Stimulated activated CD8-positive, alpha-beta memory T cell treated with anti-CD3 and anti-CD28 coated beads, Interleukin-7, amount 100 ng/mL, for 24 hours (primary cell): ENCODE results near the gene SLC9C1.
"Not testable (repeated sequence)": the region's sequence is repeated elsewhere in the genome, so short reads cannot be mapped to it uniquely, and the experiment has no call there.

Experiments
- DNase-seq: peaks from one replicate; pipeline ENCODE4 v3.0.0-alpha.2; 2020; ENCODE audit warnings: low read depth

SLC9C1 gene

DNA sequence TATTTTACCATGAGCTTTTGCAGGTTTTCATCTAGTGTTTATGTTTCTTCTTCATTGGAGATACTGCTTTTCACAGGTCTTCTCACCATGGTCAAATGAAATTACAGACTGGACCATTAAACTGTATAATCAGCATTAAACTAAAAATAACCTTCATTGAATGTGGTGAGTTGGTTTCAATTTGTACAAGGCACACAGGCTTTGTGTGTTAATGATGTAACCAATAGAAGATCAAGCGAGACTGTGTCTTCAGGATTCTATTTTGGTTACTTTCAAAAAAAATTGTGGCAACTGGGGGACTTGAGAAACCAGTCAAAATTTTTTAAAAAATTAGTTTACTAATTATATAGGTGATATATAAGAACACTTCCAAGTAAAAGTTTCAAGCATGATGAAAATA lies 106.7 kb downstream of the SLC9C1 start:
- DNase-seq, result no peak

DNA sequence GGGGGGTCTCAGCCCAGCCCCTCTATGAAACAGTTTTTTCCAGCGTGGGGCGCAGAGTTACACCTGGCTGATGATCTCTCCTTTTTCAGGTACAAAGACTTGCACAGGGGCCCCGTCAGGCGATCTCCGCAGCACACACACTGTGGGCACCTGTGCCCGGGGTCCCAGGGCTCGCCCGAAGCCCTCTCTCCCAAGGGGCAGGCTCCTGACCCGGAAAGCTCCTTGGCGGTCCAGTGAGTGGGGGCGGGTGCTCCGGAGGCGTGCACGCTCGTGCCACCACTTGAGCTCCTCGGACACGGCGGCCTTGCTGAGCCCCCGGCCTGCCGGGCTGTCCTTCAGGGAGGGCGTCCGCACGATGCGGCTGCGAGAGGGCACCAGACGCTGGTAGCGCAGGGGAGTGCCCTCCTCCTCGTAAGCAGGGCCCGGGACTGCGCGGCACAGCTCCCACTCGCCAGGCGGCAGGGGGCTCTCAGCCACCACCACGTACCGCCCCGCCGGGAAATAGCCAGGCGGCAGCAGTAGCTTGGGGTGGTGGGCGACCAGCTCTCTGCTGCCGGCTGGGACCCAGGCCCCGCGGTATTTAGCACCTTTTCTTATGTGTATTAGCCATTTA lies 108.5 kb downstream of the SLC9C1 start:
- not testable (repeated sequence) for DNase-seq

DNA sequence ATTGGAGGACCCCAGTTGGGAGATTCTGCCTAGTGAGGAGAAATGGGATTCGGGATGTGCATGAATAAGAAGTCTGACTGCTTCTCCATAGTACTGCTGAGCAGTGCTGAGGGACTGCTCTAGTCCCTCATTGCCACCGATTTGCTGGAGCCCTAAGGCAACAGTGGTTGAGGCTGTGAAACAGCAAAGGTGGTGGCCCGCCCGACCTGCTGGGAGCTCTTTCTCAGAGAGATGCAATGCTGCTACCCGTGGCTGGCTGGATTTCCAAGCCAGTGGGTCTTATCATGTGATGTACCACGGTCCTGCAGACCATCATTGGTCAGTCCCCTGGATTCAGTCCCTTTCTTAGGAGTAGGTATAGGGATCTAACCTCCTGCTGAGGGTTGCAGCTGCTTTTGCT lies 118.4 kb downstream of the SLC9C1 start:
- no peak for DNase-seq

DNA sequence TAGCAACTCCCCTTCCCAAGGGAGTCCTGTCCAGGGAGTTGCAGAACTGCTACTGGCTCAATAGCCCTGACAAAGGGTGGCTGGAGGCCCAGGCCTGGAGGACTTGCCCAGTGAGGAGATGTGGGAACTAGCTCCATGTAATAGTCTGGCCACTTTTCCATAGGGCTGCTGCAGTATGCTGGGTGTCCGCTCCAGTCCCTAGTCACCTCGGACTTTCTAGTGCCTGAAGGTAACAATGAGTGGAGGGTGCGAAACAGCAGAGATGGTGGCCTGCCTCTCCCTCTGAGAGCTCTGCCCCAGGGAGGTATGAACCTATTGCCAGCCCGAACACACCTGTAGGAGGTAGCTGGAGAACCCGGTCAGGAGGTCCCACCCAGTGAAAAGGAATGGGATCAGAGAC lies 119.0 kb downstream of the SLC9C1 start:
- DNase-seq, result no peak

DNA sequence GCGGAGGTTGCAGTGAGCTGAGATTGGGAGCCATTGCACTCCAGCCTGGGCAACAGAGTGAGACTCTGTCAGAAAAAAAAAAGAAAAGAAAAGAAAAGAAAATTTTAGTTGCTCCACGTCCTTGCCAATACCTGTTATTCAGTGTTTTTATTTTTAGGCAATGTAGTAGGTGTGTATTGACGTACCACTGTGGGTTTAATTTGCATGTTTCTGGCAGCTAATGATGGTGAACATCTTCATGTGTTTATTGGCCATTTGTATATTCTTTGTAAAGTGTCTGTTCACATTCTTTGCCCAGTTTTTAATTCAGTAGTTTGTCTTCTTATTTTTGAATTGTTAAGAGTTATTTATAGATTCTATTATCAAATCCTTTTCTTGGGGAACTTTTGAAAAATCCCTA lies 122.9 kb downstream of the SLC9C1 start:
- DNase-seq, result no peak

DNA sequence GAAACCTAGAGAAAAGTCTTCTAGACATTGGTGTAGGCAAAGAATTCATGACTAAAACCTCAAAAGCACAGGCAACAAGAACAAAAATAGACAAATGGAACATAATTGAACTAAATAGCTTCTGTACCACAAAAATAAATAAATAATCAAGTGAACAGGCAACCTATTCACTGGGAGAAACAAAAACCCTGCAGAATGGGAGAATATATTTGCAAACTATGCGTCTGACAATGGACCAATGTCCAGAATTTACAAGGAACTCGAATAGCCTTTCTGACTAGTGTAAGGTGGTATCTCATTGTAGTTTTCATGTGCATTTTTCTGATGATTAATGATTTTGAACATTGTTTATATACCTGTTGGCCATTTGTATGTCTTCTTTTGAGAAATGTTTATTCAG lies 124.0 kb downstream of the SLC9C1 start:
- DNase-seq, result no peak

DNA sequence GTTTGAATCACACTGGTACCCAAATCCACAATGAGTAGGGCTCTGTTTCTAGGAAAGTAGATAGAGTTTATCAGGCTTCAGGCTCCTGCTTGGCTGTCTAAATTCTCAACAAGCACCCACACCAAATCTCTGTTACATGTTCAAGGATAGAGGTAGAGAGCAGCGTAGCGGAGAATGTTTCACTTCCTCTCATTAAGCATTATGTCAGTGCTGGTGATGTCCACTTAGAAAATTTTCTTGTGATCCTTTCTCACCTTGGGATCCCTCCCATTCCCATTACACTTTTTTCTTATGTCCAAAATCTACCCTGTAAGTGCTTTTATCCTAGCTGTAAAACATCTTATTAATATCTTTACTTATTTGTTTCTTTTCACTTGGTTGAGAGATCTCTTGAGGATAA lies 126.3 kb downstream of the SLC9C1 start:
- DNase-seq, result no peak

DNA sequence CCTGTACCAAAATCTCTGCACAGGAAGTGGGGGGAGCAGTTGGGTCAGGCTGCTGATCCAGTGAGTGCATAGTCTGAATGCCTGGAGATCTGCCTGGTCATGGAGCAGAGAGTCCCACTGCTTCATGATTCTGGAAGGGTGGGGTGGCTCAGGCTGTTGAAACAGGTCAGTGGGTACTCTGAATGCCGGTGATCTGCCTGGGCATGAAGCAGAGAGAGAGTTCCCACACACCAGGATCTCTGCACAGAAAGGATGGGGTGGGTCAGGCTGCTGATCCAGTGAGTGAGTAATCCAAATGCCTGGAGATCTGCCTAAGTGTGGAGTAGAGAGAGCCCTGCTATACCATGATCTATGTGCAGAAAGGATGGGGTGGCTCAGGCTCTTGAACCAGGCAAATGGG lies 144.9 kb downstream of the SLC9C1 start:
- no peak for DNase-seq

DNA sequence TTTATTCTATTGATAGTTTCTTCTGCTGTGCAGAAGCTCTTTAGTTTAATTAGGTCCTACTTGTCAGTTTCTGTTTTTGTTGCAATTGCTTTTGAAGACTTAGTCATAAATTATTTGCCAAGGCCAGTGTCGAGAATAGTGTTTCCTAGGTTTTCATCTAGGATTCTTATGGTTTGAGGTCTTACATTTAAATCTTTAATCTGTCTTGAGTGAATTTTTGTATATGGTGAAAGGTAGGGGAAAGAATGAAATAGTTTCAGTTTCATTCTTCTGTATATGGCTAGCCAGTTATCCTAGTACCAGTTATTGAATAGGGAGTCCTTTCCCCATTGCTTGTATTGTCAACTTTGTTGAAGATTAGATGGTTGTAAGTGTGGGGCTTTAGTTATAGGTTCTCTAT lies 150.3 kb downstream of the SLC9C1 start:
- no peak for DNase-seq

DNA sequence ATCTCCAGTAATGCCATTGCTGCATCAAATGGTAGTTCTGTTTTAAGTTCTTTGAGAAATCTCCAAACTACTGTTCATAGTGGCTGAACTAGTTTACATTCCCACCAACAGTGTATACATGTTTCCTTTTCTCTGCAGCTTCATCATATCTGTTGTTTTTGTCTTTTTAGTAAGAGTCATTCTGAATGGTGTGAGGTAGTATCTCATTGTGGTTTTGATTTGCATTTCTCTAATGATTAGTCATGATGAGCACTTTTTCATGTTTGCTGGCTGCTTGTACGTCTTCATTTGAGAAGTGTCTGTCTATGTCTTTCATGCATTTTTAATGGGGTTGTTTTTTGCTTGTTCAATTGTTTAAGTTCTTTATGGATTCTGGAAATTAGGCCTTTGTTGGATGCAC lies 150.8 kb downstream of the SLC9C1 start:
- no peak for DNase-seq

DNA sequence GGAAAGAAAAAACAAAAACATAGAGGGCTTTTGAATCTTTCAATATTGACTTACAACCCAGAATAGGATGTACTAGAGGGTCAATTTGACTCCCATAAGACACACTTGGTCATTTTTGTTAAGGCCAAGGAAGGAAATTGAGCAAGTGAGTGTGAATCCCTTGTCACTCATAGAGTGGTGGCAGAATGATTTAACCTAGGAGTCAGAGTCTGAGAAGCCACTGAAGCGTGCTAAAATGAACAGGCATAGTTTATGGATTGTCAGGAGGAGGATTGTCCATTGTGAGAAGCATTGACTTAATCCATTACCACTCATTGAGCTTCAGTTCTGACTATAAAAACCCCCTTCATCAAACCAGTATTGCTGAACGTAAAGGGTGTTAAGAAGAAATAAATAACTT lies 152.7 kb downstream of the SLC9C1 start:
- no peak for DNase-seq

DNA sequence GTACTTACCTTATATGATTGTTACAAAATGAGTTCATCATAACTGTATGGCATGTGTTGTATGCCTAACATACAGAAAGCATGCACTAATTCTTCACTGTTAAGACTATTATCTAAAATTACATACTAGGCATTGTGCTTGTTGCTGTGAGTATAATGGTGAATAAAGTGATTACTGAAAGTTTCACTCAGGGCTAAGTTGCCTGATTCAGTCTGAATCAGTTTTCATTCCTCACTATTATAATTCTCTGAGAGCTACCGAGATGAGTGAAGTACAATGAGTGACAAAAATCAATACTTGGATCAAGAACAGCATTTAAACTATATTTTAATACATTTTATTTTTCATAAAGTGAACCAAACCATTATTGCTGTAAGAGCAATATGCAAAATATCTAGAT lies 153.4 kb downstream of the SLC9C1 start:
- no peak for DNase-seq

DNA sequence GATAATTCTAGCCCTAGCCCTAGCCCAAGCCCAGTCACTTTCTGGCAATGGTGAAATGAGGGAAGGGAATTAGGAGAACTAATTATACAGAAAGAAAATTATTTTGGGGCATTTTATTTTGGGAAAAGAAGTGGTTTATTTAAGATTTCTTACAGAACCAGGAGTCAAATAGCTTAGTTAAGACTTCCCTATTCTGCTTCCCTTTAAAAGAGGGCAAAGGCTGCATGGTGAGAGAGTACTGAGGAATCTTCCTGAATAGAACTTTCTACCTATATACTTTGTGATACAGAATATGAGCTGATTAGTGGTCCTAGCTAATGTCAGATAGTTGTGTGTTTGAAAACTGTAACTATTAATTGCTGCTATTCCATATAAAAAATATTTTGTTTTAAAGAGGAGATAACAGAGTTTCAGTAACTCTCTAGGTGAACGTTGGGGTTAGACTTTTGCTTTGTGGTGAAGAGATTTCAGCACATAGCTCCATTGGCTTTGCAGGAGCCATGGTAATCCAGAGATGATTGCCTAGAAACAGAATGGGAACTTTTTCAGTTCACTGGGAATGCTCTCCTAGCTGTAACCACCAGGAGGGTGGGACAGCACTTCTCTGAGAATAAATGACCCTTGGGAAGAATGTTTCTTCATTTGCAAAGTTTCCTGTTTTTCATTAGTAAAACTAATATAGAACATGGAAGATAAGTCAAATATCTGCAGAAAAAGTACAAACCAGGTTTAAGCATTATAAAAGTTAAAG lies 155.6 kb downstream of the SLC9C1 start:
- no peak for DNase-seq

DNA sequence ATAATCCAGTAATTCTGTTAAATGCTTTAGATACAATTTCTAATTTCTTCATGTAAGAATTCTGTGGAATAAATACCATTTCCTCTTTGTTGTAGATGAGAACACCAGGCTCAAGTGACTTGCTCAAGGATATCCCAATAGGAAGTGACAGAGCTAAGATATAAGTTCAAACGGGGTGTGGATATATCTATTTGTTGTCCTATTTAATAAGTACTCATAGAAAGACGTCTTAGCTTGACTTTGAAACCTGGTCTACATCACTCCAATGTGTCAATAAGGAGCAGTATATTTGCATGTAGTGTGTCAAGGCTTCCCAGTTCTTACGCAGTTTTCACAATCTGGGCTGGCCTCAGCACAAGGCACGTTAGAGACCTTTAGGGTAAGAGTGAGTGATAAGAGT lies 156.2 kb downstream of the SLC9C1 start:
- no peak for DNase-seq

DNA sequence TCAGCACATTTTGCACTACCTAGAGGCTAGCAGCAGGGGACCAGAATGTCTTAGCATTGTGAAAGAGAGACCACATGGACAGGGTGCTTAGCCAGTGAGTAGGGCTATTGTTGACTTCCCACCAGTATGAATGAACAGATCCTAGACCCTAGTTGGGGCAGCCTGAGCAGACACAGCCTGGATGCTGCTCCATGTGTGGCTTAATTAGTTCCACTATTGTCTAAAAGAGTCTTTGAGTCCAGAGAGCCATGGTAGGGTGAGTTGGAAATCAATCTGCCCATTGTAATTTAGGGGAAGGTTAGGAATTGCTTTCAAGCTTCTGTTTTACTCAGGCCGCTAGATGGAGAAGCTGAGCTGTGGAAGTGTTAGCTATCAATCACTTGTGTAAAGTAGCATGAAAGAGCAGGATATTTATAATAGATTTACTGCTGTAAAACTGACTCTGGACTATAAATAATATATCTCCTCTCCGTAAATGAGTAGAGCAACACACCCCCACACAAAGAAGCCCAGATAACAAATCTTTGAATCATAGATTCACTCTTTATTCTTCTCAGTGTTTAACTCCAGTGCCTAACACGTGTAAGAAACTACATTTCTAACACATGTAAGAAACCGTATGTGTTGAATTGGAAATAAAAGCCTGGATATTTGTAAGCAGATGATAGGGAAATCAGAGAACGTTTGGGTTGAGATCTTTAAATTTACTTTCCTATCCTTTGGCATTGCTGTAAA lies 156.9 kb downstream of the SLC9C1 start:
- no peak for DNase-seq

DNA sequence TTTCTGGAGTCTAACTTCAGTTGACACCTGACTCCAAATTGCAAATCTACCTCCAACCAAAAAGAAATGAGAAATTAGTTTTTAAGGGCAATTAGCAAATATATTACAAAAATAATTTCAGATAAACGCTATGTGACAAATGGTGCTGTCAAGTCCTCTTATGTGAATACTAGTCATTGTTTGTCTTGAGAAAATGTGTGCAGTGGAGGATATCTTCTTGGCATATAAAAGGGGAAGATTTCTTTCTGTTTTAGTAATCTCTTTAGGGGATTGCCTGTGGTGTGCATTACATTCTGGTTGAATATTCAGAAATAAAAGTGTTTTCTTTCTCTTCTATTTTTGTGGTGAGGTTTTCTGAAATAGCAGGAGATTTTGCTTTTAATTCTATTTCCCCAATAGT lies 158.0 kb downstream of the SLC9C1 start:
- no peak for DNase-seq

DNA sequence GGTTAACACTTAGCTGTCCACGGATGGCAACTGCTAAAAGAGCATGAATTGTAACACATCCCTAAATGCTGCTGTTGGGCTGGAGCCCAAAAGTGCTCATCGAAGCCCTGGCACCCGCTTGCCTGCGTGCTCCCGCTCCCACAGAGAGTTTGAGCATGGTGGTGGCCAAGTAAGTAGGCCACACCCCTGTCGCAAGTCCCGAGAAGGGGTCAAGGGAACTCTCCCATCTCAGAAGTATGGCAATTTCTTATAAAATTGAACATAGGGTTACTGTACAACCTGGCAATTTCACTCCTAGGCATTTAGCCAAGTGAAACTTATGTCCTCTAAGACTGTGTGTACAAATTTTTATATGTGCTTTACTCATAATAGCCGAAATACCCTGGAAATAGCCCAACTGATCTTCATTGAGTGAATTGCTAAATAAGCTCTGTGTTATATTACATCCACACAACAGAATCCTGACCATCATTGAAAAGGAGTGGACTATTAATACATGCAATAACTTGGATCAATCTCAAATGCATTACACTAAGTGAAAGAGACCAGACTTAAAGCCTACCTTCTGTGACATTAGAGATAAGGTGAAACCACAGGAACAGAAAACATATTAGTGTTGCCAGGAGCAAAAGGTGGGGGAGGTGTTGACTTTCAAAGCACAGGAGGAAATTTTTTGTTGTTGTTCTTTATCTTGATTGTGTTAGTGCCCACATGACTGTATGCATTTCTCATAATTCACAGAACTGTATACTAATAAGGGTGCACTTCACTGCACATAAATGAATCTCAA lies 159.5 kb downstream of the SLC9C1 start:
- no peak for DNase-seq

DNA sequence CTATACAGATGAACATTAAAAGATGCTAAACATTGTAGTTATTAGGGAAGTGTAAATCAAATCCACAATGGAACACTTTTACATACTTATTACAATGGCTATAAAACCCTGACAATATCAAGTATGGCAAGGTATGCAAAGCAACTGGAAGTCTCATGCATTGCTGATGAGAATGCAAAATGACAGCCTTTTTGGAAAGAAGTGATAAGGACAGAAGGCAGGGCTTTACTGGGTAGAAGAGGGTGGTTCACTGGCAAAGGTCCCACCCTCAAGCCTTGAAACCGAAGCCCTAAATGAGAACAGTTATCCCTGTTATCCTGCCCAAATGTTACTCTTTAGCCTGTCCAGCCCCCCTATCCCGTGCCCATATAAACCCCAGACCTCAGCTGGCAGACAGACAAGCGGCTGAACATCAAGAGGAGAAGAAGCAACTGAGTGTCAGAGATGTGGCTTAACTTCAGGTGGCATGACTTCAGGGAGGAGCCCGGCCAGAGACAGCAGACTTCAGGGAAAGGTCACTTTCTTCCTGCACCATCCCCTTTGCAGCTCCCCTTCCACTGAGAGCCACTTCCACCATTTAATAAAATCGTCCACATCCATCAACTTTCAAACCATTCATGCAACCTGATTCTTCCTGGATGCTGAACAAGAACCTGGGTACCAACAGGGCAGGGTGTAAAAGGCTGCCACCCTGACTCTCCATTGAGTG lies 160.2 kb downstream of the SLC9C1 start:
- no peak for DNase-seq

DNA sequence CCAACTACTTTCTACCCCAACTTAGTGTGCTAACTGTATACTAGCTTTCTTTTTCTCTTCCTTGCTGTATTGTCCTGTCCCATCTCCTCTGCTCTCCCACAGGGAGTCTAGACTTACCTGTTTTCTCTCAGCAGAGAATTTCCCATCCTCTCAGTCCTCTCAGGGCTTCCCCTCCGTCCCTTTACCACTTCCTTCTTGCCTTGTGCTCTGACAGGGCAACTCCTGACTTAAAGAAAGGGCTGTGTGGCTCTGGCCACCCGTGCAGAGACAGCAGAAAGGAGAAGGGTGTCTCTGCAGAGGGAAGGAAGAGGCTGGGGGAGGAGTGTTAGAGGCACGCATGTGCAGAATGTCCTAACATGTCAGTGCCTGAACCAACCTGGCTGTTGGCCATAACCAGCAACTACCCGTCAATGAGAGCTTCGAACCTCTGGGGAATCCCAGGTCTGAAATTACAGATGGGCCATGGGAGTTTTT lies 161.0 kb downstream of the SLC9C1 start, which contains the start of gene GCSAM:
GCSAM (minus strand) TSS at position 274 of the 474 bp plus-strand sequence; CDS start at position 146, 128 bp downstream.
- DNase-seq, result no peak

DNA sequence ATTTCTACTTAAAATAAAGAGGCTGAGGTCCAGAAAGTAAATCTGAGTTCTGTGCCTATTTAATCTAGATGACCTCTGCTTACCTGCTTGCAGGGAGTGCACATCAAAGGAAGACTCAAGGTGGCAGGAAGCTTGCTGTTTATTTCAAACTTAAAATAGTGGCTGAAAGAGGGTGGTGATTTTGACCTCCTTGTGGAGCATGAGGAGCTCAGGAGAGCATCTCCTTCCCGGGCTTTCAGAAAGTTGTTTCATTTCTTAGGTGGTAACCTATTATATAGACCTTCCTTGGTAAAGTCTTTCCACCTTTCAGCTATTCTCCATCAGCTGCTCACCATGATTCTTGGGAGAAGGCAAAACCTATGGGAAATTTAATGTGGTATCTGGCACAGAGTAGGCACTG lies 161.5 kb downstream of the SLC9C1 start:
- no peak for DNase-seq

DNA sequence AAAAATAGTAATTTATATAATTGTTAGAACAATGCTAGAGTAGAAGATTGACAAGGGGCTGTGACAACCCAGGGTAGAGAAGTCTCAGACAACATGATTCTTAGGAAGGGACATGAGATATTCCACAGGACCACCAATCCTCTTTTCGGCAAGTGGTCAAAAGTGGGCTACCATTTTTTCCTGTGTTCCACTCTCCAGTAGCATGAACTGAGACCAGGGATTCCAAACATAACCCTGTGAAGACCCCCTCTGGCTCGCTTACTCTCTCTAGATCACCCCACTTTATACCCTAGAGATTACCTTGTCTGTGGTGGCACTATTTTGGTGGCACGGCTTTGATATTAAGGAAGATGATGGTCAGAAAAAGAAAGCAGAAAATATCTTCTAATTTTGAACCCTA lies 161.9 kb downstream of the SLC9C1 start:
- no peak for DNase-seq

DNA sequence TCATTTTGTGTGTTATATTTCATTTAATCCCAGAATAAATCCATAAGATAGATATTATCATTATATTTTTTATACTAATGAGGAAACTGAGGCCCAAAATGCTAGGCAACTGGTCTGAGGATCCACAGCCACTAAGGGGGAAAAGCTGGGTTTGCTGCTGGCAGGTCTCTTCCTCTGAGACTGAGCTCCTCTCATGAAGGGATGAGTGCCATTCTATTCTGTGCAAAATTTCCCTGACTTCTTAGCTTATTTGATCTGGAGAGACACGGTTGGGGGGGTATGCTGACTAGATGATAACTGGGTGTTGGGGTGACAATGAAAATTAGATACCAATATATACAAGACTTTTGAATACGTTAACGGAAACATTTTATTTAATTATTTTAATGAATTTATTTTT lies 162.9 kb downstream of the SLC9C1 start:
- DNase-seq, result no peak
